A549 (cell line): ENCODE measurements around the gene TBX20.
A peak's percentile ranks its signal among the peaks of the same experiment; 100 is the strongest.

Experiments
- CEBPB ChIP-seq, 2 experiments: fragments of >200 bp in 1 of 2; sonication (Bioruptor Twin) in 1 of 2; formaldehyde crosslinking in 1 of 2; IDR thresholded peaks; 2 replicates each; pipeline ENCODE4 v1.6.1; 2012 to 2016
- CHD2 ChIP-seq: fragments of 150-350 bp; IDR thresholded peaks from 2 replicates; pipeline ENCODE4 v1.6.1; 2014; ENCODE audit warnings: low read length; ENCODE audit not compliant: partially characterized antibody
- CHD4 ChIP-seq: fragments of 200-600 bp; sonication (generic); IDR thresholded peaks from 2 replicates; pipeline ENCODE4 v1.6.1; 2016; ENCODE audit warnings: antibody characterized with exemption, mild to moderate bottlenecking, borderline replicate concordance
- CTCF ChIP-seq: fragments of >200 bp; sonication (Bioruptor Twin); formaldehyde crosslinking; IDR thresholded peaks from 3 replicates; pipeline ENCODE4 v1.5.1; 2016
- EP300 ChIP-seq, 2 experiments: fragments of >200 bp; sonication (Bioruptor Twin); formaldehyde crosslinking; IDR thresholded peaks; 2 replicates in 1 of 2; 3 replicates in 1 of 2; pipeline ENCODE4 v1.6.1; 2016 to 2017
- HDAC2 ChIP-seq: fragments of 200-600 bp; sonication (generic); IDR thresholded peaks from 2 replicates; pipeline ENCODE4 v1.6.1; 2016
- KDM5A ChIP-seq: fragments of 200-600 bp; sonication (generic); IDR thresholded peaks from 2 replicates; pipeline ENCODE4 v1.6.1; 2016; ENCODE audit warnings: antibody characterized with exemption, mild to moderate bottlenecking
- PBX3 ChIP-seq: IDR thresholded peaks from 2 replicates; pipeline ENCODE4 v1.6.1; 2012
- PHF8 ChIP-seq: fragments of 200-600 bp; sonication (generic); IDR thresholded peaks from 2 replicates; pipeline ENCODE4 v1.6.1; 2016; ENCODE audit warnings: low read depth, mild to moderate bottlenecking, antibody characterized with exemption, moderate library complexity, borderline replicate concordance
- POLR2A ChIP-seq: IDR thresholded peaks from 2 replicates; pipeline ENCODE4 v1.6.1; 2012; ENCODE audit warnings: mild to moderate bottlenecking, low read length
- RAD21 ChIP-seq, 2 experiments: fragments of >200 bp in 1 of 2; sonication (Bioruptor Twin) in 1 of 2; formaldehyde crosslinking in 1 of 2; IDR thresholded peaks in 1 of 2; conservative IDR thresholded peaks in 1 of 2; 2 replicates in 1 of 2; 3 replicates in 1 of 2; pipeline ENCODE4 v1.6.1; 2012 to 2018; ENCODE audit warnings: inconsistent platforms in 1 of 2
- RCOR1 ChIP-seq: fragments of 150-350 bp; IDR thresholded peaks from 2 replicates; pipeline ENCODE4 v1.6.1; 2014; ENCODE audit warnings: antibody characterized with exemption, low read length, low read depth
- TF ChIP-seq, protein P1 (sequence below): IDR thresholded peaks from 2 replicates; pipeline ENCODE4 v1.6.1; 2012

DNA sequence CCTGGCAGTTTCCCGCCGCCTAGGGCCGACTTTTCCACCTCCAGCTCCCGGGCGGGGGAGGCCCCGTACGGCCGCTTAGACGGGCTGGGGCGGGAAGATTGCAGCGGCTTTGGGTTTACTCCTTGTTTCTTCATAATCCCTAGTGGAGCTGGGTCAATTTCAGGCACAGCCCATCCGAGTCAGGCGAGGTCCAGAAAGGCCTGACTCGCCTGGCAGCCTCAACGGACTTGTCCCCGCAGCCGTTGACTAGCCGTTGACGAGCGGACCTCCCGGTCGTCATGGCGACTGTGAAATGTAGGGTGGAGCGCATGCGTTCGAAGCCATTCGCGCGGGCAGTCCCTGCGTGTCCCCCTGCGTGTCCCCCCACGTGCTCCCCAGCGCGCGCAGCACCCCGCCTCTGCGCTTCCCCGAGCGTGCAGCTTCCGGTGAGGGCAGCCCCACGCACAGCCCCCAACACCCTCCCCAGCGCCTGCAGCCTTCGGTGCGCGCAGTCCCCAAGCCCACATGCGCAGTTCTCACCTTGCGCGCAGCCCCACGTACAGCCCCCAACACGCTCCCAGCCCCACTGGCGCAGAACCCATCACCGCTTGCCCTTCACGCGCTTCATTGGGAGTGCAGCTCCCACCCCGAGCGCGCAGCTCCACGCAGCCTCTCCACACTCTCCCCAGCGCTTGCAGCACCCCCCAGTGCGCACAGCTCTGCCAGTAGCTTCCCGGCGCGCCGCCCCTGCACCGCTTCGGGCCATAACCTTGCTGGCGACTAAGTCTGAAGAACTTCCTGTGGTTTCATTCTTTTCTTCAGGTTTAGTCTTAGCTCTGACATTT lies 67.8 kb downstream of the TBX20 start:
- TF ChIP-seq CHD2 (no peak), EP300 (IDR thresholded peaks at IDR 0.05) (no peak), CTCF (no peak), CHD4 (no peak), RCOR1 (no peak), CEBPB (IDR thresholded peaks at IDR 0.05) (no peak), PBX3 (no peak), RAD21 (conservative IDR thresholded peaks at IDR 0.05 in 1 of 2, IDR thresholded peaks at IDR 0.05 in 1 of 2) (no peak), POLR2A (peak; percentile 40), HDAC2 (peak; percentile 89), KDM5A (no peak), PHF8 (no peak)
- TF ChIP-seq, protein P1, sequence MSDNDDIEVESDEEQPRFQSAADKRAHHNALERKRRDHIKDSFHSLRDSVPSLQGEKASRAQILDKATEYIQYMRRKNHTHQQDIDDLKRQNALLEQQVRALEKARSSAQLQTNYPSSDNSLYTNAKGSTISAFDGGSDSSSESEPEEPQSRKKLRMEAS: peak; percentile 97
